NCI-H2081 treated with DMSO at 0.1 percent for 48 hours (cell line): ENCODE results near the gene CD300LF.

ENCODE experiments used
- DNase-seq: peaks from one replicate; lab custom pipeline; 2025; lab: John Stamatoyannopoulos, UW

The CD300LF gene

GRCh38 chr17:74712756-74713155, at the start of gene CD300LF:
Gene CD300LF, minus strand, starts transcription at chr17:74712923. Its CDS starts 57 bp downstream, at chr17:74712866.
- no peak for DNase-seq

- no peak for DNase-seq
Measured at GRCh38 chr17:74761931-74762330, 49.2 kb upstream of the CD300LF start.

GRCh38 chr17:74761419-74761818, 48.7 kb upstream of the CD300LF start:
- no peak for DNase-seq

- no peak for DNase-seq
Measured at GRCh38 chr17:74760404-74761105, 47.8 kb upstream of the CD300LF start.

- DNase-seq, result no peak
Measured at GRCh38 chr17:74759941-74760340, 47.2 kb upstream of the CD300LF start.

GRCh38 chr17:74759243-74759801, 46.6 kb upstream of the CD300LF start:
- DNase-seq, result no peak

GRCh38 chr17:74758848-74759168, 46.1 kb upstream of the CD300LF start:
- DNase-seq, result no peak

GRCh38 chr17:74757931-74758847, 45.5 kb upstream of the CD300LF start:
- no peak for DNase-seq

GRCh38 chr17:74757502-74757901, 44.8 kb upstream of the CD300LF start:
- no peak for DNase-seq

GRCh38 chr17:74756891-74757290, 44.2 kb upstream of the CD300LF start:
- no peak for DNase-seq

GRCh38 chr17:74755533-74755932, 42.8 kb upstream of the CD300LF start:
- no peak for DNase-seq

- DNase-seq, result no peak
Measured at GRCh38 chr17:74754832-74755231, 42.1 kb upstream of the CD300LF start.

GRCh38 chr17:74752822-74753401, 40.2 kb upstream of the CD300LF start:
- no peak for DNase-seq

GRCh38 chr17:74752415-74752814, 39.7 kb upstream of the CD300LF start:
- no peak for DNase-seq

- no peak for DNase-seq
Measured at GRCh38 chr17:74750327-74751069, 37.8 kb upstream of the CD300LF start.

- no peak for DNase-seq
Measured at GRCh38 chr17:74750039-74750326, 37.3 kb upstream of the CD300LF start.

- no peak for DNase-seq
Measured at GRCh38 chr17:74749279-74750038, 36.7 kb upstream of the CD300LF start.

- DNase-seq, result peak; percentile 49
Measured at GRCh38 chr17:74748529-74749278, 36.0 kb upstream of the CD300LF start, which contains the start of gene NHERF1. Gene NHERF1, plus strand, starts transcription at chr17:74748628. Its CDS starts 219 bp downstream, at chr17:74748847.

- no peak for DNase-seq
Measured at GRCh38 chr17:74748279-74748528, 35.5 kb upstream of the CD300LF start.

- no peak for DNase-seq
Measured at GRCh38 chr17:74746922-74747321, 34.2 kb upstream of the CD300LF start.

GRCh38 chr17:74746376-74746775, 33.7 kb upstream of the CD300LF start:
- no peak for DNase-seq
